Keratinocyte (primary cell): ENCODE data around the gene ACTN1. TPM values are rescaled to one million over a fixed set of nuclear protein-coding genes. Genes with fewer than 3 reads are reported as not detected.

Source experiments
- DNase-seq: peaks from one replicate; pipeline ENCODE4 v3.0.0-alpha.2; 2011; ENCODE audit warnings: low read depth, missing footprints, low spot score
- FAIRE-seq: peaks from 2 replicates; lab custom pipeline; 2011; peaks lifted over from hg19 to GRCh38; lab: Jason Lieb, UNC
- H2AFZ ChIP-seq: 2 replicates; pipeline ENCODE4 v1.6.0; 2012; ENCODE audit warnings: low read length, control low read depth, inconsistent platforms; ENCODE audit not compliant: control insufficient read depth
- H3K27ac ChIP-seq: 2 replicates; pipeline ENCODE4 v1.5.1; 2011; ENCODE audit warnings: low read length; ENCODE audit not compliant: control insufficient read depth, insufficient read depth
- H3K27me3 ChIP-seq: 3 replicates; pipeline ENCODE4 v1.6.0; 2011; ENCODE audit warnings: low read length; ENCODE audit not compliant: control insufficient read depth, insufficient read depth; ENCODE audit errors: extremely low read depth
- H3K36me3 ChIP-seq, 2 experiments: 2 replicates in 1 of 2; 3 replicates in 1 of 2; pipeline ENCODE4 v1.5.1; 2011; ENCODE audit warnings: low read length in 2 of 2, mild to moderate bottlenecking in 1 of 2; ENCODE audit not compliant: control insufficient read depth in 2 of 2, insufficient read depth in 2 of 2; ENCODE audit errors: extremely low read depth in 1 of 2
- H3K4me1 ChIP-seq: 3 replicates; pipeline ENCODE4 v1.5.1; 2011; ENCODE audit warnings: low read length; ENCODE audit not compliant: control insufficient read depth, insufficient read depth; ENCODE audit errors: extremely low read depth
- H3K4me2 ChIP-seq: 3 replicates; pipeline ENCODE4 v1.6.0; 2011; ENCODE audit warnings: low read depth, low read length; ENCODE audit not compliant: control insufficient read depth, insufficient read depth; ENCODE audit errors: extremely low read depth
- H3K4me3 ChIP-seq, 3 experiments: fragments of 200-600 bp in 1 of 3; sonication (generic) in 1 of 3; 2 replicates in 2 of 3; 3 replicates in 1 of 3; pipeline ENCODE4 v1.5.1; 2011 to 2016; ENCODE audit warnings: low read length in 3 of 3, mild to moderate bottlenecking in 3 of 3, control low read depth in 2 of 3, inconsistent platforms in 1 of 3, low read depth in 1 of 3, mixed read lengths in 1 of 3, mixed run types in 1 of 3, moderate library complexity in 1 of 3; ENCODE audit not compliant: control insufficient read depth in 2 of 3, insufficient read depth in 2 of 3; ENCODE audit errors: extremely low read depth in 1 of 3
- H3K79me2 ChIP-seq: 2 replicates; pipeline ENCODE4 v1.6.0; 2012; ENCODE audit warnings: low read length; ENCODE audit not compliant: control insufficient read depth, insufficient read depth
- H3K9ac ChIP-seq: 3 replicates; pipeline ENCODE4 v1.6.0; 2011; ENCODE audit warnings: low read length; ENCODE audit not compliant: control insufficient read depth, insufficient read depth; ENCODE audit errors: extremely low read depth
- H3K9me1 ChIP-seq: 3 replicates; pipeline ENCODE4 v1.6.0; 2011; ENCODE audit warnings: low read length; ENCODE audit not compliant: control insufficient read depth, insufficient read depth; ENCODE audit errors: extremely low read depth
- H3K9me3 ChIP-seq: 2 replicates; pipeline ENCODE4 v1.5.1; 2012; ENCODE audit warnings: low read depth, low read length; ENCODE audit not compliant: control insufficient read depth
- H4K20me1 ChIP-seq: 3 replicates; pipeline ENCODE4 v1.6.0; 2011; ENCODE audit warnings: low read length; ENCODE audit not compliant: control insufficient read depth, insufficient read depth; ENCODE audit errors: extremely low read depth
- EZH2 ChIP-seq: IDR thresholded peaks from one replicate; pipeline ENCODE4 v1.6.1; 2012; ENCODE audit warnings: inconsistent platforms, mild to moderate bottlenecking, low read length, moderate library complexity
- dilution Hi-C: fragments of 300-500 bp; cut with MboI; formaldehyde crosslinking; loops from one replicate; pipeline ENCODE4 v1.7.0; 2020; ENCODE audit warnings: low sequenced_read_pairs; ENCODE audit not compliant: extremely low pct_ligation_motif_present
- polyA plus RNA-seq, 5 experiments: library from polyadenylated mRNA; depleted of rRNA in 3 of 5; stranded (reverse) in 3 of 5; stranded (forward) in 1 of 5; unstranded in 1 of 5; fragments of >200 nt; gene quantifications; 1 replicate in 1 of 5; 2 replicates in 3 of 5; 3 replicates in 1 of 5; pipeline versions ENCODE4 v1.2.1 to v1.2.3, GENCODE V29; 2011 to 2012; ENCODE audit warnings: missing spikeins in 2 of 5, low read depth in 1 of 5, low replicate concordance in 1 of 5
- TF ChIP-seq, protein P1 (sequence below), 3 experiments: IDR thresholded peaks in 1 of 3; conservative IDR thresholded peaks in 1 of 3; optimal IDR thresholded peaks in 1 of 3; 2 replicates in 2 of 3; 3 replicates in 1 of 3; pipeline versions ENCODE3 to v1.5.1; 2011; ENCODE audit warnings: low read length in 3 of 3, mild to moderate bottlenecking in 3 of 3, moderate library complexity in 2 of 3, control low read depth in 1 of 3, inconsistent platforms in 1 of 3; ENCODE audit not compliant: insufficient read depth in 2 of 3; ENCODE audit errors: extremely low read depth in 1 of 3

The ACTN1 gene
- polyA plus RNA-seq, 1 donor (not counting 4 experiments of a cell fraction or from before 2014, with no cell fraction given), result 558 TPM

DNA sequence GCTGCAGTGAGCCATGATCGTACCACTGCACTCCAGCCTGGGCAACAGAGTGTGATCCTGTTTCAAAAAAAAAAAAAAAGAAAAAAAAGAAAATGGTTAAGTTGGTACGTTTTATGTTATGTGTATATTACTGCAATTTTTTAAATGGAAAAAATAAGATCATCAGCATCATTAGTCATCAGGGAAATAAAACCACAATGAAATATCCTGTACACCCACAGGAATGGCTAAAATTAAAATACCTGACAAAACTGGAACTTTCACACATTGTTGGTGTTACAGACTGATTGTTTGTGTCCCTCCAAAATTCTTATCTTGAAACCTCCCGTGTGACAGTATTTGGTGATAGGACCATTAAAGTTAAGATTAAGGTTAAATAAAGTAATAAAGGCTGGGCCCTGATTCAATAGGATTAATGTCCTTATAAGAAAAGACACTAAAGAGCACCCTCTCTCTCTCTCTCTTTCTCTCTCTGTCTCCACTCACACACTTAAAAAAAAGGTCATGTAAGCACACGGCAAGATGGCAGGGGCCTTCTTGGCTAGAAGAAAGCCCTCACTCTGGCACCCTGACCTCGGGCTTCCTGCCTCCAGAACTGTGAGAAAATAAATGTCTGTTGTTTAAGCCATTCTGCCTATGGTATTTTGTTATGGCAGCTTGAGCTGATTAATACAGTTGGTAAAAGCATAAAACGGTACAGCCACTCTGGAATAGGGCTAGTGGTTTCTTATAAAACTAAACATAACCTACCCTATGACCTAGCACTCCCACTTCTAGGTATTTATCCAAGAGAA lies 137.9 kb downstream of the ACTN1 start:
- Histone ChIP-seq H4K20me1 (no peaks in the 10 kb centered on the region), H2AFZ (no peak overlapping the region), H3K79me2 (no peaks in the 10 kb centered on the region), H3K27me3 (no peaks in the 10 kb centered on the region), H3K27ac (no peak overlapping the region), H3K4me3 (no peak overlapping the region), H3K36me3 (peaks cover 0 to 3% of the 10 kb centered on the region in 2 experiments), H3K4me1 (peaks cover 12% of the 10 kb centered on the region), H3K9me3 (no peaks in the 10 kb centered on the region), H3K4me2 (no peak overlapping the region), H3K9ac (no peak overlapping the region), H3K9me1 (no peaks in the 10 kb centered on the region)
- dilution Hi-C loops, result no loop called here
- FAIRE-seq, result no peak
- DNase-seq, result no peak
- TF ChIP-seq, protein P1, sequence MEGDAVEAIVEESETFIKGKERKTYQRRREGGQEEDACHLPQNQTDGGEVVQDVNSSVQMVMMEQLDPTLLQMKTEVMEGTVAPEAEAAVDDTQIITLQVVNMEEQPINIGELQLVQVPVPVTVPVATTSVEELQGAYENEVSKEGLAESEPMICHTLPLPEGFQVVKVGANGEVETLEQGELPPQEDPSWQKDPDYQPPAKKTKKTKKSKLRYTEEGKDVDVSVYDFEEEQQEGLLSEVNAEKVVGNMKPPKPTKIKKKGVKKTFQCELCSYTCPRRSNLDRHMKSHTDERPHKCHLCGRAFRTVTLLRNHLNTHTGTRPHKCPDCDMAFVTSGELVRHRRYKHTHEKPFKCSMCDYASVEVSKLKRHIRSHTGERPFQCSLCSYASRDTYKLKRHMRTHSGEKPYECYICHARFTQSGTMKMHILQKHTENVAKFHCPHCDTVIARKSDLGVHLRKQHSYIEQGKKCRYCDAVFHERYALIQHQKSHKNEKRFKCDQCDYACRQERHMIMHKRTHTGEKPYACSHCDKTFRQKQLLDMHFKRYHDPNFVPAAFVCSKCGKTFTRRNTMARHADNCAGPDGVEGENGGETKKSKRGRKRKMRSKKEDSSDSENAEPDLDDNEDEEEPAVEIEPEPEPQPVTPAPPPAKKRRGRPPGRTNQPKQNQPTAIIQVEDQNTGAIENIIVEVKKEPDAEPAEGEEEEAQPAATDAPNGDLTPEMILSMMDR (optimal IDR thresholded peaks at IDR 0.05 in 1 of 3, IDR thresholded peaks at IDR 0.05 in 1 of 3, conservative IDR thresholded peaks at IDR 0.05 in 1 of 3; ENCODE audit: extremely low read depth in 1 of 3, insufficient read depth in 2 of 3, low read length in 3 of 3), result no peak
- no peak for TF ChIP-seq EZH2

DNA sequence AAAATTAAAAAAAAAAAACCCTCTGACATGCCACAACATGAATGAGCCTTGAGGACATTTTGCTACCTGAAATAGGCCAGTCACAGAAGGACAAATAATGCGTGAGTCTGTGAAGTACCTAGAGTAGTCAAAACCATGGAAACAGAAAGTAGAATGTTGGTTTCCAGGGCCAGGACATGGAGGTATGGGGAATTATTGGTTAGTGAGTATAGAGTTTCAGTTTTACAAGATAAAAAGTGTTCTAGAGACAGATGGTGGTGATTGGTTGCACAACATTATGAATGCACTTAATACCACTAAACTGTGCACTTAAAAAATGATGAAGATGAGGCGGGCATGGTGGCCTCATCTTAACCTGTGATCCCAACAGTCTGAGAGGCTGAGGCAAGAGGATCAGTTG lies 138.6 kb downstream of the ACTN1 start:
- no peak overlapping the region for H3K4me2 ChIP-seq
- H3K36me3 ChIP-seq, result peaks cover 0 to 3% of the 10 kb centered on the region in 2 experiments
- H3K27me3 ChIP-seq, result no peaks in the 10 kb centered on the region
- dilution Hi-C loops, result no loop called here
- H3K4me1 ChIP-seq, result peaks cover 12% of the 10 kb centered on the region
- DNase-seq (no peak), FAIRE-seq (no peak)
- no peaks in the 10 kb centered on the region for H3K9me1 ChIP-seq
- no peaks in the 10 kb centered on the region for H3K79me2 ChIP-seq
- no peak overlapping the region for H3K9ac ChIP-seq
- TF ChIP-seq, protein P1 (optimal IDR thresholded peaks at IDR 0.05 in 1 of 3, IDR thresholded peaks at IDR 0.05 in 1 of 3, conservative IDR thresholded peaks at IDR 0.05 in 1 of 3; ENCODE audit: extremely low read depth in 1 of 3, insufficient read depth in 2 of 3, low read length in 3 of 3), result no peak
- TF ChIP-seq EZH2, result no peak
- H3K27ac ChIP-seq, result no peak overlapping the region
- no peaks in the 10 kb centered on the region for H4K20me1 ChIP-seq
- no peak overlapping the region for H2AFZ ChIP-seq
- no peaks in the 10 kb centered on the region for H3K9me3 ChIP-seq
- no peak overlapping the region for H3K4me3 ChIP-seq
